HG03442 (cell line): ENCODE data around the gene GRXCR2.
"Not testable (repeated sequence)": the region's sequence is repeated elsewhere in the genome, so short reads cannot be mapped to it uniquely, and the experiment has no call there.

Experiments
- ATAC-seq: cut with Tn5 transposase; IDR thresholded peaks from one replicate; pipeline ENCODE4 v1.9.1; 2021; ENCODE audit warnings: mild to moderate bottlenecking, moderate library complexity; ENCODE audit not compliant: unreplicated experiment

The GRXCR2 gene

GRCh38 chr5:145872914-145873313 lies at the start of gene GRXCR2:
Gene GRXCR2, minus strand, starts transcription at chr5:145873014. Its CDS starts 46 bp downstream, at chr5:145872968.
- ATAC-seq, result no peak

- ATAC-seq, result no peak
Observed at GRCh38 chr5:145922059-145922458, 49.2 kb upstream of the GRXCR2 start.

DNA sequence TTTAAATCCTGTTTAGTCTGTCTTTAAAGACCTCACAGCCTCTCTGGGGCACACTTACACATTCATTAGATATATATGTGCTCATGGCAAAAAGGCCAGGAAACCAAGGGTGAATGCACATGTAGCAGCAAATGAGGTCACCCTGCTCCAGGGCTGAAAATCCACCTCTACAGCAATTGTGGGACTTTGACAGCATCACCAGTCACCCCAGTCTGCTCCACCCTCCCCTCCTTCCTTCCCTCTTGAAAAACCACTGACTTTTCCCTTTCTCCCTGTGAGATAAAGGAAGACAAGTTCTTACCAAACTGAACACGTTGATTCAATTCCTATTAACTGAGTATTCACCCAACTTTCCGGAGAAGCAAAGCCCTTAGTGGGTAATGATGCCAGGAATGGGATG lies 48.4 kb upstream of the GRXCR2 start:
- ATAC-seq, result no peak

DNA sequence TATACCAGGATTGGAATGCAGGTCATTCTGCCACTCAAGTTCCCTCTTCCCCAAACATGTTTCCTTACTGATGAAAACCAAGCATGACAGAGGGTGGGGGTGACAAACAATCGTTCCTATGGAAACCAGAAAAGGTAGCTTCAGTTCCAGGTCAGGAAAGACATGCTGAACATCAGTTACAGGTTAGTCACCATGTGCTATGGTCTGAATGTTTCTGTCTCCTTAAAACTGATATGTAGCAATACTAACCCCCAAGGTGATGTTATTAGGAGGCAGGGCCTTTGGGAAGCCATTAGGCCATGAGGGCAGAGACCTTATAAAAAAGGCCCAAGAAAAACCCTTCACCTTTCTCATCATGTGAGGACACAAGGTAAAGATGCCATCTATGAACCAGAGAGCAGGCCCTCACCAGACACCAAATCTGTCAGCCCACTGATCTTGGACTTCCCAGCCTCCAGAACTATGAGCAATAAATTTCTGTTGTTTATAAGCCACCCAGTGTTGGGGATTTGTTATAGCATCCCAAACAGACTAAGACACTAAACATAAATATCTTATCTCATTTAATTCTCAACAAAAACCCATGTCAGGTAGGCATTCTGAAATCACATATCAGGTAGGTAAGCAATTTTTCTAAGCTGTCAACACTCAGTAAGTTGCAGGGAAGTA lies 47.9 kb upstream of the GRXCR2 start:
- no peak for ATAC-seq

DNA sequence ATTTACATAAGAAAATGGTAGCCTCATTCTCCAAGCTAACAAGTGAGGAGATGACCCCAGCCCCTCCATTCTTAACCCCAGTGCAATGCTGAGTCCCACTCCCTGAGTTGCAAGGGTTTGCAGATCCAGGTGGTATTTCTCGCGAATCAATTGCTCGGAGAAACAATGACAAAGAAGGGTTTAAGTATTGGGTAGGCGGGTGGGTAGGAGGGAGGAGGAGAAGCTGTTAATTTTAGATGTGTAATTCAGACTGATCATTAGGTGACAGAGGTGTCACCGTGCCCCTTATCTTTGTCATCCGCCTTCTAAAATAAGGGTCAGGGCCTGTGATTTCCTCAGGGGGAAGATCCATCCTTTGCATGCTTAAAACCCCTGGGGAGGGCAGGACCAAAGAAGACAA lies 46.6 kb upstream of the GRXCR2 start:
- ATAC-seq, result no peak

GRCh38 chr5:145918397-145918796 lies 45.6 kb upstream of the GRXCR2 start:
- ATAC-seq, result no peak

DNA sequence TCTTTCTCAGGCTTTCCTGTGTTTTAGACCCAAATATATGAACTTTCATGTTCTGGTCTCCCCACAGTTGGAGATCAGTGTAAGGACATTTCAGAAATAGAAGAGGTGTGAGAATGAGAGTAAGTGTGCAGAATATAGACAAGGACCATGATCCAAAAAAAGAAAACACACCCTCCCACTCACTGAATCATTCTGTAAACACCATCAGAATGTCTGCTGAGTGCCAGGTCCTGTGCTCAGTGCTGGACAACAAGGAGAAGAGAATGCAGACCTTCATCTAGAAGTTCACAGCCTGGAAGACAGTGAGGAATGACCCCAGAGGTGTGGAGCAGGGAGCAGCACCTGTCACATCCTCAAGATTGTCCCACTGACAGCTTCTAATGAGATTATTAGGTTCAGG lies 44.5 kb upstream of the GRXCR2 start:
- ATAC-seq, result no peak

DNA sequence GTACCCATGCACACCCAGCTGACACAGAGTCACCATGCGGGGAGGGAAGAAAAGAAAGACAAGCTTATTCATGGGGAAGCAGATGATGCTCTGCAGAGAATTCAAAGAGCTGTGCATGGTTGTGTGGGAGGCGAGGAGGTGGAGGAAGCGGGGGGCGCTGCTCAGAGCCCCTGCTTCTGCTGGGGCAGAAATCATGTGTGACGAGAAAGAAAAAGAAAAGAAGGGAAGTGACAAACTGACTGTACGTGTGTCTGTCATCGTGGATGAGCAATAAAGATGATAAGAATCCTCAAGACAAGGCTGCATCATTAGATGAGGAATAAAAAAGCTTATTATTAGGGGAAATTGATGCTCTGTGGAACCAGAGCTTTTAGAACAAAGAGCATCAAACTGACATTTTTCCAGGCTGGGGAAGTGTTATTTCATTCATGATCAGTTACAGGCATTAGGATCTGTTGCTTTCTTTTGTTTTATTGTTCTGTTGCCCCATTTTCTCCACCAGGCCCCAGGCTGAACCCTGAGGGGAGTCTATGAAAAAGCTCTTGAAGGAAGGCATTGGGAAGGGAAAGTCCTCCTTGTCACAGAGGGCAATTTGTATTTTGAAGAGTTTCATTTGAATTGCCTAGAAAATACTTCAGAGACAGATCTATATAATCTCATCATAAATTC lies 43.3 kb upstream of the GRXCR2 start:
- ATAC-seq, result no peak

DNA sequence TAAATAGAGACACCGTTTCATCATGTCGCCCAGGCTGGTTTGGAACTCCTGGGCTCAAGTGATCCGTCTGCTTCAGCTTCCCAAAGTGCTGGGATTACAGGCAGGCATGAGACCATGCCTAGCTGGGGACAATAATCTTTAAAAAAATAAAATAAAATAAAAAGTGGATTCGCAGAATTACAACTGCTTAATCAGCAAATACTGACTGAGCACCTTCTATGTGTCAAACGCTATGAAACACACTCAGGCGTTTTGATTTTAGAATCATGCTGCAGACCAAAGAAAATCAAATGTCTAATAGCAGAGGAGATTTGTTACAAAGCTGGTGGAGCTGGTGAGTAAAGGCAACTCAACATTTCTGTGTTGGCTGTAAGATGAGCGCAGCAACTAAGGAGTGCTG lies 40.9 kb upstream of the GRXCR2 start:
- no peak for ATAC-seq

DNA sequence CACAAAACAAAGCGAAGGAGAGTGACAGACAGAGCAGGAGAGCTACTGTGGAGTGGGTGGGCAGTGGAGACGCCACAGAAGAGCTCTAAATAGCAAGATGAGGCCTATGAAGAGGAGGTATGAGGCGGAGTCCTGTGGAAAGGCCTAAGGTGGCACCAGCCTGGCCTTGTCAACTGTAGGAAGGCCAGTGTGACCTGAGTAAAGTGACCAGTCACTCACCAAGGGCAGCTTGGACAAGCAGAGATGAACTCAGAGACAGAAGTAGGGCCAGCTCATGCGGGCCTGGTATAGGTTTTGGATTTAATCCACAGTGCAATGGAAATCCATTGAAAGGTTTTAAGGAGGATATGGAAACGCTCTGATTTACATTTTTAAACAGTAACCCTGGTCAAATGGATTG lies 39.8 kb upstream of the GRXCR2 start:
- ATAC-seq, result no peak

GRCh38 chr5:145912019-145912418 lies 39.2 kb upstream of the GRXCR2 start:
- no peak for ATAC-seq

DNA sequence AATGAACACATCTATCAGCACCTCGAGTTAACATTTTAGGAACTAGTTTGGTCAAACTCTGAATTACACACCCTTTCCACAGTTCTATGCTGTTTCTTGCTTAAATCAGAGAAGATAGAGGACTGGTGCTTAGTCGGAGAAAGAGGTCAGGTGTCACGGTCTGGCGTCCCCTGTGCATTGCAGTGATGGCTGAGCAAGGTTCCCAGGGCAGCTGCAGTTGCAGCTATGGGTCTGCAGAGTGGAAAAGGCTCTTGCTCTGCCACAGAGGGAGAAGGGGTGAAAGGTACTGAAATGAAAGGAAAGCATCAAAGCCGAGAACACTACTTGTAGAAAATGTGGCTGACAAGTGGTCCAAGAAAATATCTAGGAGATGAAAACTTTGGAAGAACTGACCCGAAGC lies 38.4 kb upstream of the GRXCR2 start:
- ATAC-seq, result no peak

GRCh38 chr5:145908206-145908960 lies 35.6 kb upstream of the GRXCR2 start:
- no peak for ATAC-seq

DNA sequence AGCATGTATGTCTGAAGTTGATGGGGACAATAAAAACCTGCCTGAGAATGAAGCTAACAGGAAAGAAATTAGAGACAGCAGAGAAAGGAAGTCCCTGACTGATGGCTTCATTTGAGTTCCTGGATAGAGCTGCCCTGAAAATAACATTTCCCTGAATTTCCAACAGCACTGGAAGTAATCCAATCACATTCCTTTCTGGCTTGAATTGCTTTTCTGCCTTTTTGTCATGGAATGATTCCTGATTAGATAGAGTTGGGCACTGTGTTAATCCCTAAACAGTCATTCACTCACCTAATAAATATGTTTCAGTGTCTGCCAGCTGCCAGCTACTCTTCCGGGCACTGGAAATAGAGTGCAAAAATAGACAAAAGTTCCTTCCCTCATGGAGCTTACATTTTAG lies 33.6 kb upstream of the GRXCR2 start:
- no peak for ATAC-seq

GRCh38 chr5:145904743-145905142 lies 31.9 kb upstream of the GRXCR2 start:
- ATAC-seq, result no peak

DNA sequence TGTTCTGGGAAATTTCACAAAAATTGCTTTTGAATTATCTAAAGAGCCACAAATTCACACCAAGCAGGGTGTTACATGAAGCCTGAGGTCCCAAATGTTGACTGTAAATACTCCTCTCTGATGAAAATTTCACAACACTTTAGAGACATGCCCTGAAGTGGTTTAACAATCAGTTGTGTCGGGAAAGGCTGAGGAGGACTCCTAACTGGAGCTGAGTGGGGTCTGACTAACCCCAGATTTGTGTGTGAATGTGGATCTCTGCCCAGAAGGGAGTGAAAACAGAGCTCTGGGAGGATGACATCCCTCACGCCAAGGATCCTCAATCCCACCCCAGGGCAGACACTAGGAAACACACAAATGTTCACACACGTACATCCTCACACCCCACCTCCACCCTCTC lies 31.1 kb upstream of the GRXCR2 start:
- ATAC-seq, result no peak

DNA sequence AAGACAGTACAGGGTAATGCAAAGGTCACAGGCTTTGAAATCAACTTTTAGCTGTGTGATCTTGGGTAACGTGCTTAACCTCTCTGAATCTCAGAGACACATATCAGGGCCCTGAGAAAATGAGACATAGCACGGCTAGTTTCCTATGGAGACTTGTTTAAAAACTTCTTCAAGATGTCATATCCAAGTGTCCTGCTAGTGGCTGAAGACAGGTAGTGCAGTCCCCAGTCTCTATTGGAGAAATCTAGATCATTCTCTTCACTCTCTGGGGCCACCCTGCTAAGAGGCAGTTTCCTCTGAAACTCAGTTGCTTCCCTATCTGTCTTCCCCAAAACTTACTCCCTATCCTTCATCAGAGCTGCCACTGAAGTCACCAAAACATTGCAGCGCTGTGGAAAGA lies 30.3 kb upstream of the GRXCR2 start:
- ATAC-seq, result peak; percentile 66

DNA sequence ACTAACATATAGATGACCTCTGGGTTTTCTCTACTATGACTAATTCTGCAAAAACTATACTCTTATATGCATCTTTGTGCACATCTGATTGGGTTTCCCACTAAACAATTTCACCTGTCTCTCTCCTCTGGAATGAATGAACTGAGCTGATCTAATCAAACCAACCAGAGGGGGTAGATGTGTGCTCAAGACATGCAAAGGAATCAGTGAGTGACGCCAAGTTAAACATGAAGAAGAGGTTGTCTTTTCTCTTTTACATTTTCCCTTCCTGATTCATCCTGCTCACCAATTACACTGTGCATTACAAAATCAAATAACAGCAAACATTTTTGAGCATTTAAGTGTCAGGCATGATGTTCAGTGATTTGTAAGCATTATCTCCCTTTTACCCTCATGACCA lies 29.6 kb upstream of the GRXCR2 start:
- no peak for ATAC-seq

DNA sequence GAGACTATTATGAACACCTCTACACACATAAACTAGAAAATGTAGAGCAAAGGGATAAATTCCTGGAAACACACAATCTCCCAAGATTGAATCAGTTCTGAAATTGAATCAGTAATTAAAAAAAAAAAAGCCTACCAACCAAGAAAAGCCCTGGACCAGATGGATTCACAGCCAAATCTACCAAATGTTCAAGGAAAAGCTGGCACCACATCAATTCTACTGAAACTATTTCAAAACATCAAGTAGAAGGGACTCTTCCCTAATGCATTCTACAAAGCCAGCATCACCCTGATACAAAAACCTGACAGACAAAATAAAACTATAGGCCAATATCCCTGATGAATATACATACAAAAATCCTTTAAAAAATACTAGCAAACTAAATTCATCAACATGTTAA lies 25.4 kb upstream of the GRXCR2 start:
- no peak for ATAC-seq

DNA sequence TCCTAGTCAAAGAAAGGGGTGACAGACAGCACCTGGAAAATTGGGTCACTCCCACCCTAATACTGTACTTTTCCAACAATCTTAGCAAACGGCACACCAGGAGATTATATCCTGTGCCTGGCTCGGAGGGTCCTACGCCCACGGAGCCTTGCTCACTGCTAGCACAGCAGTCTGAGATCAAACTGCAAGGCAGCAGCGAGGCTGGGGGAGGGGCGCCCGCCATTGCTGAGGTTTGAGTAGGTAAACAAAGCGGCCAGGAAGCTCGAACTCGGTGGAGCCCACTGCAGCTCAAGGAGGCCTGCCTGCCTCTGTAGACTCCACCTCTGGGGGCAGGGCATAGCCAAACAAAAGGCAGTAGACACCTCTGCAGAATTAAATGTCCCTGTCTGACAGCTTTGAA lies 18.6 kb upstream of the GRXCR2 start:
- not testable (repeated sequence) for ATAC-seq

- no peak for ATAC-seq
Observed at GRCh38 chr5:145889611-145890010, 16.8 kb upstream of the GRXCR2 start.

DNA sequence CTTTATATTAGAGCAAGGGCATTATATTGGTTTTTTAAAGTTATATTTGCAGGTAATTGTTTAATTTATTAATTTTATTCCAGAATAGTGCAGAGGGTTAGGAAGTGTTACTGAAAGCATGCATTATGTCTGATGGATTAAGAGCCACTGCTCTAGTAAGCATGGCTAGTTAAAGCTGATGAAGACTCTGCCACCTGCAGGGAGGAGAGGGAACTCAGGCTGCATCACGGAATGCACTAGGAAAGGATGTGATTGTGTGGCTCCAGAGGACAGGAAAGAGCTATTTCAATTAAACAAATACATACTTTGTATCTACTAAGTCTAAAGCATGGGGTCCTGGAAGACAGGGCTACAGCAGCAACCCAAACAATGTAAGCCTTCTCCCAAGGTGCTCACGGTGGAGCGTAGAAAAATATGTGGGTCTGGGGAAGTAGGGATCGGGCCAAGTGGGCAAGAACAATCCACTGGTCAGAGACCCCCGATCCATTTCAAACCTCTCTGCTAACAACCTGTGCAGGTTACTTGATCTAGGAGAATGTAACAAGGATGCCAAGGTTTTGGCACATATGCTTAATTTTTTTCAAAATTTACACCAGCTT lies 15.3 kb upstream of the GRXCR2 start:
- ATAC-seq, result no peak
